Measurements from ENCODE around the gene CLIC5.

DNA sequence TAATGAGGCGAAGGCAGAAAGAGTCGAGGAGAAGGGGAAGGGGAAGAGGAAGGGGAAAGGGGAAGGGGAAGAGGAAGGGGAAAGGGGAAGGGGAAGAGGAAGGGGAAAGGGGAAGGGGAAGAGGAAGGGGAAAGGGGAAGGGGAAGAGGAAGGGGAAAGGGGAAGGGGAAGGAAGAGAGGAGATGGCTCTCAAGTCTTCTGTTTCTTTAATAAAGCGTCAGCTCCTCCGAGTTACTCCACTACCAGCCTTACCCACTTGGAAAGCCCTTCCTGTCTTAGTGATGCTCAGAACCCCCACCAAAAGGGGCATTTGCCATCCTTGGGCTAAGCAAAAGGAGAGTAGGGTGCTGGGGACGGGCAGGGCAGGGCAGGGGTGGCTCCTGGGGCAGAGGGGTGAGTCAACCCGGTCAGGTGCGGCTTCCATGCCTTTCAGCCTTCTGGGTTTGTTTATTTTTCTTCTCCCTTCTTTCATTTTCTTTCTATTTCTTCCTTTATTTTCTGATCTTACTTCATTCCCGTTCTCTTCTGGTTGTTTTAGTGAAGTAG, 476 bp upstream of the CLIC5 start:
- TF ChIP-seq POLR2A (IDR thresholded peaks at IDR 0.05) (no peak), EP300 (IDR thresholded peaks at IDR 0.05) (no peak), POLR2AphosphoS5 (IDR thresholded peaks at IDR 0.05) (no peak)
- TF ChIP-seq, protein P1, sequence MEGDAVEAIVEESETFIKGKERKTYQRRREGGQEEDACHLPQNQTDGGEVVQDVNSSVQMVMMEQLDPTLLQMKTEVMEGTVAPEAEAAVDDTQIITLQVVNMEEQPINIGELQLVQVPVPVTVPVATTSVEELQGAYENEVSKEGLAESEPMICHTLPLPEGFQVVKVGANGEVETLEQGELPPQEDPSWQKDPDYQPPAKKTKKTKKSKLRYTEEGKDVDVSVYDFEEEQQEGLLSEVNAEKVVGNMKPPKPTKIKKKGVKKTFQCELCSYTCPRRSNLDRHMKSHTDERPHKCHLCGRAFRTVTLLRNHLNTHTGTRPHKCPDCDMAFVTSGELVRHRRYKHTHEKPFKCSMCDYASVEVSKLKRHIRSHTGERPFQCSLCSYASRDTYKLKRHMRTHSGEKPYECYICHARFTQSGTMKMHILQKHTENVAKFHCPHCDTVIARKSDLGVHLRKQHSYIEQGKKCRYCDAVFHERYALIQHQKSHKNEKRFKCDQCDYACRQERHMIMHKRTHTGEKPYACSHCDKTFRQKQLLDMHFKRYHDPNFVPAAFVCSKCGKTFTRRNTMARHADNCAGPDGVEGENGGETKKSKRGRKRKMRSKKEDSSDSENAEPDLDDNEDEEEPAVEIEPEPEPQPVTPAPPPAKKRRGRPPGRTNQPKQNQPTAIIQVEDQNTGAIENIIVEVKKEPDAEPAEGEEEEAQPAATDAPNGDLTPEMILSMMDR (IDR thresholded peaks at IDR 0.05): no peak

Data from gastroesophageal sphincter (tissue), 3 donors.